ENCODE results near the gene FPR3. TPM values are rescaled to one million over a fixed set of nuclear protein-coding genes. Genes with fewer than 3 reads are reported as not detected.

FPR3 gene
- total RNA-seq, 2 donors from 2014 or later, result 11.0 TPM

DNA sequence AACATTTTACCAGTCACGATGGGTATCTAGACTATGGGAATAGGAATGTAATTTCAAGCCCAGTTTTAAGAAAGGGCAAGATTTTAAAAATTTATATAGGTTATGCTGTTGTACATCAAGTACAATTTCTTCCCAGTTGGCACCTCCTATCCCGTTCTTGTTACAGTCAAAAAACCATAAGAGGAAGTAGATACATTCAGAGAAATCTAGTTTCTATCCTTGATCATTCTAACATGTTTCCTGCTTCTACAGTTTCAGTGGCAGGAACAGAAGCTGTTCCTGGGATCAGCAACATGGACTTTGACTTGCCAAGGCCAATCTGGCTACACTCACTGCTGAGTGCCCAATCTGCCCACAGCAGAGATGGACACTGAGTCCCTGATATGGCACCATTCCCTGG, 14.7 kb upstream of the FPR3 start:
- DNase-seq (no peak), ATAC-seq (no peak)
- intact Hi-C loops (cut with DNase I), result loop anchor here in 1 of 2 donors (10.0 kb wide), 1 partner anchor 65 kb away; no protein-coding TSS in a partner anchor

GRCh38 chr19:51781999-51782398, 13.0 kb upstream of the FPR3 start:
- intact Hi-C loops (cut with DNase I), result loop anchor here in 1 of 2 donors (10.0 kb wide), 1 partner anchor 67 kb away; no protein-coding TSS in a partner anchor
- ATAC-seq (no peak), DNase-seq (no peak)

- DNase-seq, result no peak
- intact Hi-C loops (cut with DNase I), result loop anchor here in 1 of 2 donors (10.0 kb wide), 1 partner anchor 69 kb away; no protein-coding TSS in a partner anchor
- ATAC-seq, result peak in 1 of 2 donors; percentile 11
These were observed 11.6 kb upstream of the FPR3 start for GRCh38 chr19:51783372-51783771.

- peak in 1 of 2 donors; percentile 22 for ATAC-seq
- intact Hi-C loops (cut with DNase I), result loop anchor here in 1 of 2 donors (10.0 kb wide), 1 partner anchor 69 kb away; no protein-coding TSS in a partner anchor
- DNase-seq, result no peak
These were observed 10.7 kb upstream of the FPR3 start for GRCh38 chr19:51784109-51784785.

DNA sequence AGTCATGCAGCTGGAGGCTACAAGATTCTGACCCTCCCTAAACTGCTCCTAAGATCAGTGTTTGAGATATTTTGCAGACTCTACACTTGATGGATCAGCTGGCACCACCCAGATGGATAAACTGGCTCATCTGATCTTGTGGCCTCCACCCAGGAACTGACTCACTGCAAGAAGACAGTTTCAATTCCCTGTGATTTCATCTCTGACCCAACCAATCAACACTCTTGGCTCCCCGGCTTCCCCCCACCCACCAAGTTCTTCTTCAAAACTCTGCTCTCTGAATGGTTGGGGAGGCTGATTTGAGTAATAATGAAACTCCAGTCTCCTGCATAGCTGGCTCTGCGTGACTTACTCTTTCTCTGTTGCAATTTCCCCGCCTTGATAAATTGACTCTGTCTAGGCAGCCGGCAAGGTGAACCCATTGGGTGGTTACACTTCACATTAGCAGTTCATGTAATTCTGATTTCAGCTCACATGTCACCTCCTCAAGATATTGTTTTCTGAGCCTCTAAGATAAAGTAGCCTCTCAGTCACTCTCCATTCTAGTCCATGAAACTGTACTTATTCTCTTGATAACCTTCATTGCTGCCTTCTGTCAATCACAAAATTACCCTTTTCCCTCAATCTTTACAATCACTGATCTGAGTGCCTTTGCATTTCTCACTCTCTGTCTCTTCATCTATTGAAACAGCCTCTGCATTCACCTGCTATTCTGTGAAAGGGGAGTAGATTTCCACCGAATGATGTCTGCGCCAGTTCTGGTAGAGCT, 9.9 kb upstream of the FPR3 start:
- intact Hi-C loops (cut with DNase I), result loop anchor here in 1 of 2 donors (10.0 kb wide), 1 partner anchor 70 kb away; no protein-coding TSS in a partner anchor
- DNase-seq (peak; percentile 80), ATAC-seq (peak; percentile 76 to 95)

GRCh38 chr19:51786646-51787494, 8.1 kb upstream of the FPR3 start:
- DNase-seq (no peak), ATAC-seq (no peak)
- intact Hi-C loops (cut with DNase I), result loop anchor here in 1 of 2 donors (10.0 kb wide), 1 partner anchor 72 kb away; no protein-coding TSS in a partner anchor

DNA sequence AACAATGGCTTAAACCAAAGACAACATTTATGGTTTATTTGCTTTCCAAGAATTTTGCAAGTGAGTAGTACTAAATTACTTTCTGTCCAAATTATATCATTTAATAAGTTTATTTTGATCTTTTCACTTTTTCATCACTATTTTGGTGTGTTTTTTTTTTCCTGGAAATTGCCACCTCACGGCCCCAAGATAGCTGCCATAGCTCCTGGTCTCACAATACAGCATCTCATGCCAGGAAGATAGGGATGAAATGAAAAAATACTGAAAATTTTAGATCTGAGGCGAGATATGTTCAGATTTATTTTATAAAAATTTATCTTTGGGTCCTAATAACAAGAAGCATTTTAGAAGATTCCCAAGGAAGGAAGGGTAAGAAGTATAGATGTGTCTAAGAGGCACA, 6.9 kb upstream of the FPR3 start:
- intact Hi-C loops (cut with DNase I), result loop anchor here in 1 of 2 donors (10.0 kb wide), 1 partner anchor 73 kb away; no protein-coding TSS in a partner anchor
- no peak for ATAC-seq

GRCh38 chr19:51789061-51789795, 5.7 kb upstream of the FPR3 start:
- intact Hi-C loops (cut with DNase I), result loop anchor here in 1 of 2 donors (10.0 kb wide), 1 partner anchor 74 kb away; no protein-coding TSS in a partner anchor
- ATAC-seq, result peak in 1 of 2 donors; percentile 21
- no peak for DNase-seq

More for the DNA sequence above, 6.9 kb upstream of the FPR3 start:
- DNase-seq, result no peak

DNA sequence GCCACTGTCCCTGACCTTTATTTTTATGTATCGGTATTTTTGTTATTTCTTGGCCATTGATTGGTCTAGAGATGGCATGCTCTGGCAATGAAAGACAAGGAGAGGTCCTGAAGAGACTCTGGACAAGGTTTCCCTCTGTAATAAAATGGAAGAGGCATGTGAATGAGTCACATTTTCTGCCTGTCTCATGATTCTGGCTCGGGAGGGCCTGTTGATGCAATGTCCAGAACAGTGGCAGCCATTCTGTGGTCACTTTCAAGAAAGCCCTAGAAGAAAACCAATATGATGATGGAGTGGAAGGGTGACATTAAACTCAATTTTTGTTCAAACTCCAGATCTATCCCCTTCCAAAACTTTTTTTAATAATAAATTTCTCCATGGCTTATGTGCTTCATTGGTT, 2.0 kb upstream of the FPR3 start:
- intact Hi-C loops (cut with DNase I), result no loop called here

GRCh38 chr19:51793994-51794393, 963 bp upstream of the FPR3 start:
- DNase-seq, result no peak
- intact Hi-C loops (cut with DNase I), result no loop called here
- no peak for ATAC-seq

More for the DNA sequence above, 2.0 kb upstream of the FPR3 start:
- DNase-seq (no peak), ATAC-seq (no peak)

GRCh38 chr19:51796195-51796679, 1.3 kb downstream of the FPR3 start:
- DNase-seq (peak; percentile 48), ATAC-seq (no peak)
- intact Hi-C loops (cut with DNase I), result no loop called here

DNA sequence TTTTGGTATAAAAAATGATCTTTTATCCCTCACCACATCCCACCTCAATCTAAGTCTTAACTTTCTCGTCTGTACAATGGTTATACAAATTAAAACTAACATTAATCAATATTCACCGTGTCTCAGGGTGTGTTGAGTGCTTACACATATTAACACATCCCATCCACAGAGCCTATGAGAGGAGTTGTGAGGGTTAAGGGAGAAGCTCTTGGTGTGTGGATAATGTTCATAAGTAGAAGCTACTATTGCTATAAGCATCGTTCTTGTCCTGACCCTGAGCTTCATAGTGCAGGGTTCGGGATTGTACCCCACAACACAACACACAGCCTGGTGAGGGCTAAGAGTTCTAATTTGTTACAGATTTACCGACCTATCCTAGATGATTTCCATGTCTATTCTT, 2.5 kb downstream of the FPR3 start:
- no peak for DNase-seq
- intact Hi-C loops (cut with DNase I), result no loop called here
- no peak for ATAC-seq

- DNase-seq (no peak), ATAC-seq (no peak)
- intact Hi-C loops (cut with DNase I), result no loop called here
These were observed 3.1 kb downstream of the FPR3 start for GRCh38 chr19:51798062-51798461.

GRCh38 chr19:51799034-51799773, 4.2 kb downstream of the FPR3 start:
- ATAC-seq (peak; percentile 94 to 96), DNase-seq (peak; percentile 93)
- intact Hi-C loops (cut with DNase I), result no loop called here

GRCh38 chr19:51799774-51800472, 5.0 kb downstream of the FPR3 start:
- ATAC-seq (peak; percentile 34 to 56), DNase-seq (no peak)
- intact Hi-C loops (cut with DNase I), result no loop called here

DNA sequence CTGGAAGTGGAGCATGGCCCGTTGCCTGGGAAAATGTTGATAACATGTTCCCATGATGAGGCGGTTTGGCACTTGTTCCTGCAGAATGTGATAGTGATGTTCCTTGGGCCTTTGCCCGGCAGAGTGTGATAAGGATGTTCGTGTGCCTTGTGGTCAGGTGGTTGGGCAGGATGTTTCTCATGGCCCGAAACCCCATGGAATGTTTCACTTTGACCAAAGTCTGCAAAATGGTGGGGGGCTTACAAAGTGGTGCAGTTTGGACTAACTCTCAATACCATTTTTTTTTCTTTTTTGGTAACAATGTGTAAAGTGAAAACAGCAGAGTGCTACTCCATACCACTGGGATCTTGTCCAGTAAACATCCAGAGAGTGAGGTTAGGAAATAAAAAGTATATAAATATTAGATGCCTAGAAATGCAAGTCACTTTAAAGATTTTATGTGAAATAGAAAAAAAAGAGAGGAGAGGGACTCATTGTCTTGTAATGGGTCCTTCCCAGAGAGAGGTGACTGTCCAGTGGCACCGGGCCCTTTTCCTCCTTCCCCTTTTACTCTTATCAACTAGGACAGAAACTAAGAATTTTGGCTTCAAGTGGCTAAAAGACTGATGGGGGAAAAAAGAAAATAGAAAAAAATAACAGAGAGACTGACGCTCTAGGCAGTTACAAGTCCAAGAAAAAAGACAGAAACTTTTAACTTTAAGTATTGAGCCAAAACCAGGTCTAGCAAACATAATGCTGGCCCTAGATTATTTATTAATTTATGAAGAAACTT, 5.7 kb downstream of the FPR3 start:
- DNase-seq, result peak; percentile 95
- ATAC-seq, result peak; percentile 78 to 80
- intact Hi-C loops (cut with DNase I), result no loop called here

Data from left cardiac atrium (tissue), 4 donors.